ENCODE measurements around the gene TRIP10. TPM values are rescaled to one million over a fixed set of nuclear protein-coding genes. Genes with fewer than 3 reads are reported as not detected.

TRIP10 gene
- total and polyA plus RNA-seq, 2 of the 8 experiments (the other 6 are each of a cell fraction or from before 2014, with no cell fraction given), result 27.8 to 69.5 TPM

DNA sequence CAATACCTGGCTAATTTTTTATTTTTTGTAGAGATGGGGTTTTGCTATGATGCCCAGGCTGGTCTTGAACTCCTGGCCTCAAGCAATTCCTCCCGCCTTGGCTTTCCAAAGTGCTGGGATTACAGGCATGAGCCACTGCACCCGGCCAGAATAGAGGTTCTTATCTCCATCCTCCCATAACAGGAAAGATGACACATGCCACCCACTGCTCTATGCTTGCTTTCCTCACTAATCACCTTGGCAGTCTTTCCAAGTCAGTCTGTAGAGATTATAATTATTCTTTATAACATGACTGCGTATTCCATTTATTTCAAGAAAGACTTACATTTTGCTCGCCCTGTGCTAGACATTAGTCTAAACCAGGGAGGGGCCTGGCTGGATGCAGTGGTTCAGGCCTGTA lies 39.7 kb downstream of the TRIP10 start:
- H3K4me3 ChIP-seq (ENCODE audit: extremely low read depth in 1 of 4, insufficient read depth in 2 of 4, low read depth in 3 of 4, low read length in 4 of 4), result no peak overlapping the region
- no peak overlapping the region for H3K14ac ChIP-seq (ENCODE audit: insufficient read length)
- no peak overlapping the region for H3K27ac ChIP-seq (ENCODE audit: low read depth, low read length)
- ChIA-PET CTCF (ENCODE audit: partially characterized antibody) (interaction anchor here (1.4 kb wide), 1 partner anchor 83 kb away, joined by 3 read pairs; no protein-coding TSS in a partner anchor), POLR2A (ENCODE audit: partially characterized antibody) (interaction anchor here (1.1 kb wide), 1 partner anchor 417 kb away, joined by 3 read pairs; the partner anchor contains the start of gene CLPP)
- no peaks in the 10 kb centered on the region for H3K27me3 ChIP-seq (replicated peaks in 1 of 4; ENCODE audit: control insufficient read depth in 3 of 4, extremely low read depth in 1 of 4, insufficient read depth in 3 of 4, low read length in 3 of 4)
- H2BK15ac ChIP-seq (ENCODE audit: low read length), result no peak overlapping the region
- no peak overlapping the region for H3K4me2 ChIP-seq (ENCODE audit: insufficient read depth in 1 of 2, low read depth in 2 of 2, low read length in 2 of 2)
- H3K4me1 ChIP-seq (replicated peaks in 1 of 4; ENCODE audit: control insufficient read depth in 3 of 4, insufficient read depth in 4 of 4, low read length in 3 of 4), result no peaks in the 10 kb centered on the region
- FAIRE-seq (no peak), DNase-seq (ENCODE audit: low read depth in 1 of 2, low spot score in 2 of 2) (no peak)
- H2BK20ac ChIP-seq (ENCODE audit: low read length), result no peak overlapping the region
- no peak overlapping the region for H2AFZ ChIP-seq (ENCODE audit: low read length)
- H2BK120ac ChIP-seq (replicated peaks; ENCODE audit: low read depth, low read length), result no peak overlapping the region
- no peaks in the 10 kb centered on the region for H3K79me2 ChIP-seq (ENCODE audit: control insufficient read depth in 1 of 2, insufficient read depth in 2 of 2, low read length in 2 of 2)
- 80% methylated on average over 4 of the region's 4 CpGs; no CpG with 5 or more reads in 1 of the 2 experiments for WGBS, 2 experiments (ENCODE audit: extremely low coverage in 1 of 2, insufficient coverage in 1 of 2, insufficient read length in 1 of 2, insufficient replicate concordance in 2 of 2, low coverage in 1 of 2, low lambda C conversion rate in 2 of 2, missing lambda C conversion rate in 1 of 2)
- no peak overlapping the region for H3K56ac ChIP-seq (replicated peaks; ENCODE audit: insufficient read length, low read depth, low read length)
- H3K79me1 ChIP-seq (ENCODE audit: low read depth, low read length), result no peaks in the 10 kb centered on the region
- H2AK5ac ChIP-seq (ENCODE audit: low read depth, low read length), result no peak overlapping the region
- H4K20me1 ChIP-seq (replicated peaks in 1 of 2; ENCODE audit: control insufficient read depth in 1 of 2, insufficient read depth in 2 of 2, low read length in 2 of 2), result no peaks in the 10 kb centered on the region
- peaks cover 9% of the 10 kb centered on the region; the same call in 1 of the 2 replicates for H3K23me2 ChIP-seq (ENCODE audit: low read depth, low read length)
- H3K36me3 ChIP-seq (ENCODE audit: control insufficient read depth in 2 of 4, insufficient read depth in 4 of 4, low read length in 3 of 4), result no peaks in the 10 kb centered on the region
- H4K91ac ChIP-seq (replicated peaks; ENCODE audit: insufficient read length, low read length), result no peak overlapping the region
- H4K5ac ChIP-seq (ENCODE audit: insufficient read length, low read depth, low read length), result no peak overlapping the region
- H2BK12ac ChIP-seq (ENCODE audit: low read depth, low read length), result no peak overlapping the region
- H3K18ac ChIP-seq (ENCODE audit: extremely low read depth, low read length), result no peak overlapping the region
- no peak overlapping the region for H4K8ac ChIP-seq (ENCODE audit: extremely low read depth, insufficient read depth, low read length)
- H3K4ac ChIP-seq (replicated peaks; ENCODE audit: insufficient read length, low read depth, low read length), result no peak overlapping the region
- no peak overlapping the region for H2BK5ac ChIP-seq (ENCODE audit: low read depth, low read length)
- H3K9ac ChIP-seq (replicated peaks in 1 of 4; ENCODE audit: extremely low read depth in 1 of 4, low read depth in 3 of 4, low read length in 3 of 4), result no peak overlapping the region
- H3K23ac ChIP-seq (ENCODE audit: insufficient read length), result no peak overlapping the region
- peaks cover 0 to 12% of the 10 kb centered on the region in 2 experiments; a peak in 2 of 4 replicates for H3K9me3 ChIP-seq (ENCODE audit: insufficient read depth in 2 of 2, low read depth in 1 of 2, low read length in 1 of 2)
- no peak for TF ChIP-seq POLR2AphosphoS5 (IDR thresholded peaks at IDR 0.05; ENCODE audit: low read depth, low read length)
- TF ChIP-seq SIX5 (IDR thresholded peaks at IDR 0.05; ENCODE audit: low read depth, low read length), result no peak
- no peak for TF ChIP-seq EP300 (IDR thresholded peaks at IDR 0.05; ENCODE audit: borderline replicate concordance in 1 of 2, low read depth in 2 of 2, low read length in 2 of 2)
- TF ChIP-seq NRF1 (IDR thresholded peaks at IDR 0.05; ENCODE audit: low read depth, low read length), result no peak
- TF ChIP-seq YY1 (IDR thresholded peaks at IDR 0.05; ENCODE audit: low read depth, low read length), result no peak
- no peak for TF ChIP-seq SP2 (IDR thresholded peaks at IDR 0.05; ENCODE audit: low read length)
- TF ChIP-seq GABPA (IDR thresholded peaks at IDR 0.05; ENCODE audit: borderline replicate concordance, insufficient read depth, low read length), result no peak
- TF ChIP-seq, protein P1, sequence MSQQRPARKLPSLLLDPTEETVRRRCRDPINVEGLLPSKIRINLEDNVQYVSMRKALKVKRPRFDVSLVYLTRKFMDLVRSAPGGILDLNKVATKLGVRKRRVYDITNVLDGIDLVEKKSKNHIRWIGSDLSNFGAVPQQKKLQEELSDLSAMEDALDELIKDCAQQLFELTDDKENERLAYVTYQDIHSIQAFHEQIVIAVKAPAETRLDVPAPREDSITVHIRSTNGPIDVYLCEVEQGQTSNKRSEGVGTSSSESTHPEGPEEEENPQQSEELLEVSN (IDR thresholded peaks at IDR 0.05), result no peak
- no peak for TF ChIP-seq CBX8 (IDR thresholded peaks at IDR 0.05; ENCODE audit: borderline replicate concordance, low read depth, low read length)
- TF ChIP-seq, protein P2, sequence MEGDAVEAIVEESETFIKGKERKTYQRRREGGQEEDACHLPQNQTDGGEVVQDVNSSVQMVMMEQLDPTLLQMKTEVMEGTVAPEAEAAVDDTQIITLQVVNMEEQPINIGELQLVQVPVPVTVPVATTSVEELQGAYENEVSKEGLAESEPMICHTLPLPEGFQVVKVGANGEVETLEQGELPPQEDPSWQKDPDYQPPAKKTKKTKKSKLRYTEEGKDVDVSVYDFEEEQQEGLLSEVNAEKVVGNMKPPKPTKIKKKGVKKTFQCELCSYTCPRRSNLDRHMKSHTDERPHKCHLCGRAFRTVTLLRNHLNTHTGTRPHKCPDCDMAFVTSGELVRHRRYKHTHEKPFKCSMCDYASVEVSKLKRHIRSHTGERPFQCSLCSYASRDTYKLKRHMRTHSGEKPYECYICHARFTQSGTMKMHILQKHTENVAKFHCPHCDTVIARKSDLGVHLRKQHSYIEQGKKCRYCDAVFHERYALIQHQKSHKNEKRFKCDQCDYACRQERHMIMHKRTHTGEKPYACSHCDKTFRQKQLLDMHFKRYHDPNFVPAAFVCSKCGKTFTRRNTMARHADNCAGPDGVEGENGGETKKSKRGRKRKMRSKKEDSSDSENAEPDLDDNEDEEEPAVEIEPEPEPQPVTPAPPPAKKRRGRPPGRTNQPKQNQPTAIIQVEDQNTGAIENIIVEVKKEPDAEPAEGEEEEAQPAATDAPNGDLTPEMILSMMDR (IDR thresholded peaks at IDR 0.05; ENCODE audit: control extremely low read depth in 1 of 3, insufficient read depth in 1 of 3, low read depth in 1 of 3, low read length in 3 of 3), result no peak
